Uterus (tissue), 4 donors: Measurements from ENCODE around the gene MTARC2. TPM values are rescaled to one million over a fixed set of nuclear protein-coding genes. Genes with fewer than 3 reads are reported as not detected.

ENCODE experiments used
- DNase-seq, 2 donors: peaks; one replicate each; pipeline ENCODE4 v3.0.0-alpha.2; 2019 to 2020
- H3K27ac ChIP-seq, 2 donors: fragments of 200-600 bp; sonication (generic); 1 replicate in 1 of 2; 2 replicates in 1 of 2; pipeline ENCODE4 v1.5.1; 2016 to 2018
- H3K27me3 ChIP-seq, 2 donors: fragments of 200-600 bp; sonication (generic); one replicate each; pipeline ENCODE4 v1.5.1; 2018 to 2019; ENCODE audit warnings: control low read depth in 1 of 2
- H3K36me3 ChIP-seq, 2 donors: fragments of 200-600 bp; sonication (generic); one replicate each; pipeline ENCODE4 v1.5.1; 2019; ENCODE audit warnings: control low read depth in 1 of 2
- H3K4me1 ChIP-seq, 2 donors: fragments of 200-600 bp; sonication (generic); one replicate each; pipeline ENCODE4 v1.5.1; 2018 to 2019; ENCODE audit warnings: control low read depth in 1 of 2
- H3K4me3 ChIP-seq, 2 donors: fragments of 200-600 bp; sonication (generic); 1 replicate in 1 of 2; 2 replicates in 1 of 2; pipeline ENCODE4 v1.5.1; 2018 to 2019; ENCODE audit warnings: mild to moderate bottlenecking in 1 of 2
- H3K9me3 ChIP-seq, 2 donors: fragments of 200-600 bp; sonication (generic); one replicate each; pipeline ENCODE4 v1.5.1; 2019; ENCODE audit warnings: control low read depth in 1 of 2
- POLR2A ChIP-seq, 2 donors: fragments of 450-650 bp; IDR thresholded peaks; one replicate each; pipeline ENCODE4 v1.6.1; 2016; ENCODE audit warnings: antibody characterized with exemption in 2 of 2, mild to moderate bottlenecking in 1 of 2, moderate library complexity in 1 of 2
- intact Hi-C: fragments of 100-400 bp; cut with DNase I; formaldehyde crosslinking; loops from one replicate; pipeline ENCODE4 v1.15.1; 2023; ENCODE audit warnings: low total_unique reads
- total RNA-seq, 4 donors: library from RNA; depleted of rRNA in 3 of 4; stranded (reverse); fragments of >200 nt in 3 of 4; gene quantifications; one replicate each; pipeline versions ENCODE4 v1.1.0 to v1.2.4, GENCODE V29; 2014 to 2023
- TF ChIP-seq, protein P1 (sequence below), 4 experiments: fragments of 200-600 bp in 2 of 4; fragments of 450-650 bp in 2 of 4; sonication (generic) in 2 of 4; IDR thresholded peaks; one replicate each; pipeline ENCODE4 v1.5.1; 2016 to 2019; ENCODE audit warnings: antibody characterized with exemption in 4 of 4, mild to moderate bottlenecking in 2 of 4, moderate library complexity in 1 of 4
- donor health status: DM: yes; HTN: yes; CAD: no.

The MTARC2 gene
- total RNA-seq, 4 donors from 2014 or later, result 1.5 to 24.6 (median 6.8) TPM

DNA sequence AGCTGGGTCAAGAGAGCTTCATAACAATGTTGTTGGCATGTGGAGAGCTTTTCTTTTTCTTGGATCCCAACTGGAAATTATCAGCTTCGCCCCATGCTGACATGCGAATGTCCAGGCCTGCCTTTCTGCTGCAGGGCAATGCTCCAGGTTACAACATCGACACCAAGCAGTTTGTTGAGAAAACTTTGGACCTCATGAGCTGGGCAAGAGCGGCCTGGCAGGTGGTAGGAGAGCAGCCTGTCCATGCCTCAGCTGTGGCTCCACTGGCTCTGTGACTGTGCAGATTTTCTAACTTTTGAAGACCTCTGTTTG lies 80.0 kb downstream of the MTARC2 start:
- TF ChIP-seq, protein P1, sequence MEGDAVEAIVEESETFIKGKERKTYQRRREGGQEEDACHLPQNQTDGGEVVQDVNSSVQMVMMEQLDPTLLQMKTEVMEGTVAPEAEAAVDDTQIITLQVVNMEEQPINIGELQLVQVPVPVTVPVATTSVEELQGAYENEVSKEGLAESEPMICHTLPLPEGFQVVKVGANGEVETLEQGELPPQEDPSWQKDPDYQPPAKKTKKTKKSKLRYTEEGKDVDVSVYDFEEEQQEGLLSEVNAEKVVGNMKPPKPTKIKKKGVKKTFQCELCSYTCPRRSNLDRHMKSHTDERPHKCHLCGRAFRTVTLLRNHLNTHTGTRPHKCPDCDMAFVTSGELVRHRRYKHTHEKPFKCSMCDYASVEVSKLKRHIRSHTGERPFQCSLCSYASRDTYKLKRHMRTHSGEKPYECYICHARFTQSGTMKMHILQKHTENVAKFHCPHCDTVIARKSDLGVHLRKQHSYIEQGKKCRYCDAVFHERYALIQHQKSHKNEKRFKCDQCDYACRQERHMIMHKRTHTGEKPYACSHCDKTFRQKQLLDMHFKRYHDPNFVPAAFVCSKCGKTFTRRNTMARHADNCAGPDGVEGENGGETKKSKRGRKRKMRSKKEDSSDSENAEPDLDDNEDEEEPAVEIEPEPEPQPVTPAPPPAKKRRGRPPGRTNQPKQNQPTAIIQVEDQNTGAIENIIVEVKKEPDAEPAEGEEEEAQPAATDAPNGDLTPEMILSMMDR (IDR thresholded peaks at IDR 0.05), result no peak
- TF ChIP-seq POLR2A (IDR thresholded peaks at IDR 0.05), result no peak
- Histone ChIP-seq H3K4me3 (no peak overlapping the region), H3K27ac (no peak overlapping the region), H3K36me3 (no peaks in the 10 kb centered on the region), H3K27me3 (no peaks in the 10 kb centered on the region), H3K4me1 (no peaks in the 10 kb centered on the region), H3K9me3 (no peaks in the 10 kb centered on the region)
- intact Hi-C loops, result no loop called here
- no peak for DNase-seq

DNA sequence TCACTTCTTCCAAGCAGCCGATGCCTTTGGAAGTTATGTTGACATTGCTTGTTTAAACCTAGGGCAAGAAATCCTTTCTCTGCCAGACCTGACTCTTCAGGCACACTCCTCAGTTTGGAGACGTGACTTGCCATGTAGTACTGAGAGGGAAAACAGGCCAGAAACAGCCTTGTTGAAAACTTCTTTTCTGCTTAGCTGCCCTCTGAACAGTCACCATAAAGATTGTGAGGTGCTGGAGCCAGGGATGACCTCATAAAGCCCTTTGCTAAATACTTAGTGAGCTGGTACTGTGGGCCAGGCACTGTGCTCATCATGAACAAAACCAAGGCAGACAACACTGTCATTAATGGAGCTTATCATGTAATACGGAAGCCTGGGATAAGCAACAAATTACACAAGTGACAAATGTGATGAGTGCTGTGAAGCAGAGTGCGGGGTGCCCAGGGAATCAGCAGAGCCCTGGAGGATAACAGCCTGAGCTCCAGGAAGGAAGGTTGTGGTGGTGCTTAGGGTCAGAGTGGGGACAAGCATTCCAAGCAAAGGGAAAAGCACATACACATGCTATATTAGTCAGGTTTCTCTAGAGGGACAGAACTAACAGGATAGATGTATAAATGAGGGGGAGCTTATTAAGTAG lies 80.9 kb downstream of the MTARC2 start:
- Histone ChIP-seq H3K9me3 (no peaks in the 10 kb centered on the region), H3K36me3 (no peaks in the 10 kb centered on the region), H3K4me3 (no peak overlapping the region), H3K27me3 (no peaks in the 10 kb centered on the region), H3K4me1 (no peaks in the 10 kb centered on the region), H3K27ac (no peak overlapping the region)
- intact Hi-C loops, result no loop called here
- TF ChIP-seq, protein P1 (IDR thresholded peaks at IDR 0.05), result no peak
- TF ChIP-seq POLR2A (IDR thresholded peaks at IDR 0.05), result no peak
- no peak for DNase-seq

DNA sequence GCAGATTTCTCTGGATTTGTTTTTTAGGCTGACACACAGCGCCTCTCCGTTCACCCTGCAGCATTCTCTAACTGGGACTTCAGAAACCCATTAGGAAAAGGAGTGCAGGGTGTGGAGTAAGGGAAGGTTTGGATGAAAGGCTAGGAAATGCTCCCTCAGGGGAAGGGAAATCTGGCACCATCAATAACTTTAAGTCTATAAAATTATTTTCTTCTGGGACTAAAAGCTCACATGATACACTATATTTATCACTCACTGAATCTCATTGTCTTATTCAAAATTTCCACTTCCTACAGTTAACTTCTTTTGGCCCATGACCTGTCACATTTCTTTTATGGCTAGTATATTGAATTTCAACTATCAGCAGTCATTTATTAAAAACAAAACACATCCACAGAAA lies 85.3 kb downstream of the MTARC2 start:
- Histone ChIP-seq H3K4me3 (no peak overlapping the region), H3K27me3 (no peaks in the 10 kb centered on the region), H3K36me3 (no peaks in the 10 kb centered on the region), H3K9me3 (no peaks in the 10 kb centered on the region), H3K27ac (no peak overlapping the region), H3K4me1 (no peaks in the 10 kb centered on the region)
- TF ChIP-seq POLR2A (IDR thresholded peaks at IDR 0.05), result no peak
- TF ChIP-seq, protein P1 (IDR thresholded peaks at IDR 0.05), result no peak
- intact Hi-C loops, result no loop called here
- no peak for DNase-seq

Other genes starting within 250 kb of the MTARC2 start
- gene MARK1, start 220.2 kb upstream of the MTARC2 start, total RNA-seq, result 10 to 100 TPM in 2 of 4 donors, 1 to 10 TPM in 2; 3.2 to 14.9 (median 11.0) TPM
- gene C1orf115, start 58.0 kb upstream of the MTARC2 start, total RNA-seq, result 10 to 100 TPM in 3 of 4 donors, 1 to 10 TPM in 1; 7.1 to 28.0 (median 12.9) TPM
- gene MTARC1, start 38.6 kb downstream of the MTARC2 start, total RNA-seq, result 1 to 10 TPM in 3 of 4 donors, under 1 TPM in 1; 0.29 to 6.8 (median 5.1) TPM
- gene HLX, start 131.1 kb downstream of the MTARC2 start, total RNA-seq, result 10 to 100 TPM in 1 of 4 donors, 1 to 10 TPM in 2, under 1 TPM in 1; 0.26 to 35.9 (median 7.0) TPM